HepG2 (cell line): Measurements from ENCODE around the gene FSD1. TPM values are rescaled to one million over a fixed set of nuclear protein-coding genes. Genes with fewer than 3 reads are reported as not detected.

ENCODE experiments used
- ATAC-seq: fragments of 200-7000 bp; cut with Tn5 transposase; 3 replicates; pipeline ENCODE4 v1.9.1; 2020; ENCODE audit warnings: mild to moderate bottlenecking, moderate library complexity
- BruUV-seq: library from RNA; stranded (reverse); fragments of 400-500 nt; replicated peaks from 2 replicates; lab custom pipeline; 2021; lab: Mats Ljungman, UMichigan
- CTCF ChIA-PET: fragments of 300-600 bp; formaldehyde crosslinking; extraction: SDS; loops from one replicate; lab custom pipeline; 2021; ENCODE audit warnings: low total read pairs, inconsistent platforms, low intra/inter-chr PET ratio; lab: Yijun Ruan, JAX
- POLR2A ChIA-PET: fragments of 350-600 bp; sonication (Branson Sonifier 250); formaldehyde crosslinking; loops from one replicate; lab custom pipeline; 2020; ENCODE audit warnings: antibody characterized with exemption, inconsistent platforms; lab: Yijun Ruan, JAX
- DNase-seq: peaks from one replicate; pipeline ENCODE4 v3.0.0-alpha.2; 2015; ENCODE audit warnings: low spot score
- FAIRE-seq: peaks from 3 replicates; lab custom pipeline; 2011; peaks lifted over from hg19 to GRCh38; lab: Jason Lieb, UNC
- H2AFZ ChIP-seq: one replicate; pipeline ENCODE4 v1.6.1; 2011; ENCODE audit warnings: low read length, inconsistent platforms
- H3K27ac ChIP-seq: fragments of 300-600 bp; 3 replicates; pipeline ENCODE4 v1.8.0; 2011; ENCODE audit warnings: mixed run types, mild to moderate bottlenecking, mixed read lengths, low read length, inconsistent platforms; ENCODE audit not compliant: insufficient read depth; ENCODE audit errors: extremely low read length
- H3K27me3 ChIP-seq, 2 experiments: fragments of 200-600 bp in 1 of 2; 2 replicates in 1 of 2; 3 replicates in 1 of 2; pipeline versions ENCODE4 v1.6.0 to v1.8.0; 2011; ENCODE audit warnings: low read length in 2 of 2, mild to moderate bottlenecking in 2 of 2, moderate library complexity in 2 of 2, inconsistent platforms in 1 of 2; ENCODE audit not compliant: insufficient read depth in 2 of 2, control insufficient read depth in 1 of 2
- H3K36me3 ChIP-seq, 2 experiments: fragments of 200-600 bp in 1 of 2; replicated peaks in 1 of 2; 2 replicates in 1 of 2; 3 replicates in 1 of 2; pipeline versions ENCODE4 v1.5.1 to v1.8.0; 2011; ENCODE audit warnings: low read length in 2 of 2, inconsistent platforms in 1 of 2; ENCODE audit not compliant: insufficient read depth in 2 of 2, control insufficient read depth in 1 of 2
- H3K4me1 ChIP-seq: 2 replicates; pipeline ENCODE4 v1.5.1; 2012; ENCODE audit warnings: low read length, inconsistent platforms; ENCODE audit not compliant: insufficient read depth
- H3K4me2 ChIP-seq: 2 replicates; pipeline ENCODE4 v1.6.0; 2011; ENCODE audit warnings: low read depth, low read length, inconsistent platforms
- H3K4me3 ChIP-seq, 3 experiments: fragments of 200-600 bp in 1 of 3; sonication (generic), shearing (Covaris generic) in 1 of 3; replicated peaks in 1 of 3; 2 replicates each; pipeline ENCODE4 v1.5.1; 2011 to 2016; ENCODE audit warnings: low read length in 3 of 3, inconsistent platforms in 2 of 3, low read depth in 2 of 3, mild to moderate bottlenecking in 2 of 3, control low read depth in 1 of 3, mixed read lengths in 1 of 3; ENCODE audit not compliant: insufficient read depth in 1 of 3
- H3K79me2 ChIP-seq: one replicate; pipeline ENCODE4 v1.6.1; 2011; ENCODE audit warnings: low read length, inconsistent platforms; ENCODE audit not compliant: insufficient read depth
- H3K9ac ChIP-seq: 2 replicates; pipeline ENCODE4 v1.6.0; 2011; ENCODE audit warnings: mild to moderate bottlenecking, low read depth, low read length, inconsistent platforms; ENCODE audit not compliant: insufficient read depth
- H3K9me3 ChIP-seq: 2 replicates; pipeline ENCODE4 v1.5.1; 2012; ENCODE audit warnings: mild to moderate bottlenecking, low read length
- H4K20me1 ChIP-seq: 2 replicates; pipeline ENCODE4 v1.6.0; 2011; ENCODE audit warnings: inconsistent platforms, mild to moderate bottlenecking, low read length, moderate library complexity; ENCODE audit not compliant: insufficient read depth
- CAMTA2 ChIP-seq: sonication (generic); formaldehyde crosslinking; IDR thresholded peaks from 2 replicates; pipeline ENCODE4 v1.4.0; 2020; ENCODE audit warnings: mild to moderate bottlenecking, missing genetic modification reagents, borderline replicate concordance
- GABPB1 ChIP-seq: IDR thresholded peaks from 2 replicates; pipeline ENCODE4 v1.6.1; 2016; ENCODE audit warnings: mild to moderate bottlenecking, missing genetic modification reagents, moderate library complexity, missing compliant biosample characterization
- IKZF5 ChIP-seq: IDR thresholded peaks from 2 replicates; pipeline ENCODE4 v1.6.1; 2018; ENCODE audit warnings: missing genetic modification reagents, mild to moderate bottlenecking, missing compliant biosample characterization
- MEIS1 ChIP-seq: sonication (generic); formaldehyde crosslinking; IDR thresholded peaks from 2 replicates; pipeline ENCODE4 v1.9.0; 2021; ENCODE audit warnings: mild to moderate bottlenecking, missing genetic modification reagents, moderate library complexity, borderline replicate concordance
- MIXL1 ChIP-seq: IDR thresholded peaks from 2 replicates; pipeline ENCODE4 v1.6.1; 2016
- NFIB ChIP-seq: sonication (generic); formaldehyde crosslinking; IDR thresholded peaks from 2 replicates; pipeline ENCODE4 v1.9.0; 2021; ENCODE audit warnings: missing genetic modification reagents, mild to moderate bottlenecking, borderline replicate concordance
- PHF5A ChIP-seq: IDR thresholded peaks from one replicate; pipeline ENCODE4 v1.6.1; 2018; ENCODE audit warnings: low read depth, missing genetic modification reagents; ENCODE audit not compliant: unreplicated experiment
- PTBP1 ChIP-seq: fragments of 200-400 bp; formaldehyde crosslinking; IDR thresholded peaks from 2 replicates; pipeline ENCODE4 v1.6.1; 2018; ENCODE audit warnings: low read length, low read depth; ENCODE audit not compliant: poor library complexity, severe bottlenecking
- RAD21 ChIP-seq: fragments of 450-650 bp; formaldehyde crosslinking; IDR thresholded peaks from 2 replicates; pipeline ENCODE4 v1.5.0; 2020; ENCODE audit warnings: mild to moderate bottlenecking
- TGIF2 ChIP-seq: IDR thresholded peaks from 2 replicates; pipeline ENCODE4 v1.6.1; 2016; ENCODE audit warnings: control low read depth, missing compliant biosample characterization
- ZNF138 ChIP-seq: sonication (generic); formaldehyde crosslinking; IDR thresholded peaks from 2 replicates; pipeline ENCODE4 v1.5.0; 2020; ENCODE audit warnings: mild to moderate bottlenecking, low read depth, missing genetic modification reagents
- ZNF510 ChIP-seq: sonication (generic); formaldehyde crosslinking; IDR thresholded peaks from 2 replicates; pipeline ENCODE4 v1.4.0; 2020; ENCODE audit warnings: low read depth, mild to moderate bottlenecking, missing genetic modification reagents
- ZNF556 ChIP-seq: sonication (generic); formaldehyde crosslinking; IDR thresholded peaks from 2 replicates; pipeline ENCODE4 v1.4.0; 2020; ENCODE audit warnings: mild to moderate bottlenecking, missing genetic modification reagents, borderline replicate concordance
- ZNF564 ChIP-seq: sonication (generic); formaldehyde crosslinking; IDR thresholded peaks from 2 replicates; pipeline ENCODE4 v1.8.1; 2023; ENCODE audit warnings: mild to moderate bottlenecking, missing genetic modification reagents
- WGBS: methylation state at CpG from one replicate; pipeline ENCODE4 v1.1.6; 2017; ENCODE audit warnings: low lambda C conversion rate; 5-methylcytosine and 5-hydroxymethylcytosine counted together
- in situ Hi-C: cut with HindIII; loops from 2 replicates; pipeline ENCODE4 v1.10.0; 2017; ENCODE audit warnings: low pct_unique_long_range_greater_than_20kb; ENCODE audit not compliant: extremely low pct_ligation_motif_present
- intact Hi-C: fragments of 100-400 bp; cut with micrococcal nuclease; formaldehyde crosslinking; loops from one replicate; pipeline ENCODE4 v1.10.0; 2022; ENCODE audit not compliant: unreplicated experiment
- polyA plus RNA-seq, 8 experiments: library from polyadenylated mRNA; depleted of rRNA in 3 of 8; stranded (reverse) in 7 of 8; unstranded in 1 of 8; fragments of >200 nt; fragmentation: Illumina TruSeq in 4 of 8; extraction: Trizol in 4 of 8; gene quantifications; 2 replicates each; pipeline versions ENCODE4 v1.2.1 to v1.2.3, GENCODE V29; 2011 to 2016; ENCODE audit warnings: low read depth in 4 of 8, missing spikeins in 1 of 8, mixed read lengths in 1 of 8; ENCODE audit not compliant: insufficient read depth in 1 of 8
- total RNA-seq, 5 experiments: library from RNA; depleted of rRNA; stranded (reverse); fragments of >200 nt; fragmentation: Illumina TruSeq; extraction: Trizol; gene quantifications; 2 replicates each; pipeline ENCODE4 v1.2.3, GENCODE V29; 2016; ENCODE audit warnings: low read depth in 1 of 5

FSD1 gene
- total and polyA plus RNA-seq, 2 of the 13 experiments (the other 11 are each of a cell fraction or from before 2014, with no cell fraction given), result 0.29 to 0.66 TPM

- H3K36me3 ChIP-seq, result no peaks in the 10 kb centered on the region
- peaks cover 37% of the 10 kb centered on the region for H3K4me1 ChIP-seq
- H3K4me3 ChIP-seq, result no peak overlapping the region
- no peaks in the 10 kb centered on the region for H3K9me3 ChIP-seq
- no peaks in the 10 kb centered on the region for H3K79me2 ChIP-seq
- intact Hi-C loops (no loop called here), in situ Hi-C loops (no loop called here)
- H3K9ac ChIP-seq, result no peak overlapping the region
- ChIA-PET POLR2A (no interaction called here), CTCF (no interaction called here)
- H2AFZ ChIP-seq, result no peak overlapping the region
- no peaks in the 10 kb centered on the region for H4K20me1 ChIP-seq
- H3K4me2 ChIP-seq, result peak overlapping the region; percentile 13; the same call in 1 of the 2 replicates
- 25% methylated on average over 16 of the region's 18 CpGs for WGBS
- peaks cover 2 to 11% of the 10 kb centered on the region in 2 experiments; a peak in 4 of 5 replicates for H3K27me3 ChIP-seq
- ATAC-seq (no peak), DNase-seq (no peak), FAIRE-seq (no peak)
- no peak overlapping the region for H3K27ac ChIP-seq
- no peak for TF ChIP-seq PHF5A
- no peak for TF ChIP-seq MEIS1 (CRISPR knock-in tag)
- TF ChIP-seq TGIF2 (CRISPR knock-in tag), result no peak
- TF ChIP-seq RAD21 (CRISPR knock-in tag), result no peak
- TF ChIP-seq GABPB1 (CRISPR knock-in tag), result no peak
- TF ChIP-seq IKZF5 (CRISPR knock-in tag), result no peak
- TF ChIP-seq ZNF510, result no peak
- TF ChIP-seq ZNF556, result no peak
- no peak for TF ChIP-seq ZNF564 (CRISPR knock-in tag)
- no peak for TF ChIP-seq PTBP1
- TF ChIP-seq CAMTA2 (CRISPR knock-in tag), result no peak
- no peak for TF ChIP-seq MIXL1 (CRISPR knock-in tag)
- no peak for TF ChIP-seq ZNF138 (CRISPR knock-in tag)
- TF ChIP-seq NFIB (CRISPR knock-in tag), result no peak
- no TSS peak for BruUV-seq
These were observed 420 bp upstream of the FSD1 start for GRCh38 chr19:4303819-4304537.
